ENCODE results near the gene FHOD1.

The FHOD1 gene

GRCh38 chr16:67223992-67224391 is 23.3 kb downstream of the FHOD1 start:
- Histone ChIP-seq H3K36me3 (ENCODE audit: control insufficient read depth, insufficient read depth, low read length) (peaks cover 6% of the 10 kb centered on the region), H3K27me3 (replicated peaks; ENCODE audit: control insufficient read depth, insufficient read depth, low read length) (no peaks in the 10 kb centered on the region), H3K4me3 (replicated peaks; ENCODE audit: low read depth, low read length) (no peak overlapping the region)
- DNase-seq (ENCODE audit: extremely low read depth, insufficient read length): no peak
- TF ChIP-seq, protein P1, sequence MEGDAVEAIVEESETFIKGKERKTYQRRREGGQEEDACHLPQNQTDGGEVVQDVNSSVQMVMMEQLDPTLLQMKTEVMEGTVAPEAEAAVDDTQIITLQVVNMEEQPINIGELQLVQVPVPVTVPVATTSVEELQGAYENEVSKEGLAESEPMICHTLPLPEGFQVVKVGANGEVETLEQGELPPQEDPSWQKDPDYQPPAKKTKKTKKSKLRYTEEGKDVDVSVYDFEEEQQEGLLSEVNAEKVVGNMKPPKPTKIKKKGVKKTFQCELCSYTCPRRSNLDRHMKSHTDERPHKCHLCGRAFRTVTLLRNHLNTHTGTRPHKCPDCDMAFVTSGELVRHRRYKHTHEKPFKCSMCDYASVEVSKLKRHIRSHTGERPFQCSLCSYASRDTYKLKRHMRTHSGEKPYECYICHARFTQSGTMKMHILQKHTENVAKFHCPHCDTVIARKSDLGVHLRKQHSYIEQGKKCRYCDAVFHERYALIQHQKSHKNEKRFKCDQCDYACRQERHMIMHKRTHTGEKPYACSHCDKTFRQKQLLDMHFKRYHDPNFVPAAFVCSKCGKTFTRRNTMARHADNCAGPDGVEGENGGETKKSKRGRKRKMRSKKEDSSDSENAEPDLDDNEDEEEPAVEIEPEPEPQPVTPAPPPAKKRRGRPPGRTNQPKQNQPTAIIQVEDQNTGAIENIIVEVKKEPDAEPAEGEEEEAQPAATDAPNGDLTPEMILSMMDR (IDR thresholded peaks at IDR 0.05; ENCODE audit: insufficient read depth, low read length, poor library complexity, severe bottlenecking): no peak

DNA sequence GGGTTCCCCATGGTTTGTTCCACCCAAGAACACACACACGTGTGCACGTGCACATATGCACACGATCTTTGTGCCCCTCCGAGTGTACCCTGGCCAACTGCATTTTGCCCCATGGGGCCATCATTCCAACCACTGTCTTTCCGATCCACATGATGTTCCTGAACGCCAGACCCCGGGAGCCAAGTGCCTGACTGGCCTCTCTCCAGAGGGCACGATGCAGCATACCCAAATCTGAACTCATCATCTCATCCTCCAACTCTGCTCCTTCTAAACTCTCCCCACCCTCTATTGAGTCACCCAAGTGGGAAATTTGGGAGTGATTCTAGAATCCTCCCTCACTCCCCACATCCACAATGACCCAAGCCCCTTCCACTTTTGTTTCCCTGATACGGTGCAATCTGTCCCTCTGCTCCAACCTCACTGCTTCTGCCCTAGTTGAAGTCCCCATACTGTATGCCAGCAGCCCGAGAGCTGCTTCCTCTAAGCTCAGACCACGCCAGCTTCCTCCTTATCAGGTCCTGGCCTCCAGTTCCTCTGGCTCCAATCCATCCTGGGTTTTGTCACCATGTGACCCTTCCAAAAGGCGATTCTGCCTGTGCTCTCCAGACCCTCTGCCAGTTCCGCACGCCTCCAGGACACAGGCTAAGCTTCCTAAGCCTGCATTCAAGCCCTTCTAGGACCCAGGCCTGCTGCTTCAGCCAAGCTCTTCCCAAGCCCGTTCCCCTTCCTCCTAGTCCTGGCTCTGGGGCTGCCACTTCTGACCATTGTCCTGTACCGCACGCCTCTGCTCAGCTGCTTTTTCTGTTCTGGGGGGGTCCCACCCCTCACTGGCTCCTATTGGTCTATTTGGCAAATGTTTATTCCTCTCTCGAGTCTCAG is 30.4 kb downstream of the FHOD1 start:
- DNase-seq (ENCODE audit: extremely low read depth, insufficient read length): no peak
- TF ChIP-seq, protein P1 (IDR thresholded peaks at IDR 0.05; ENCODE audit: insufficient read depth, low read length, poor library complexity, severe bottlenecking): no peak
- Histone ChIP-seq H3K4me3 (replicated peaks; ENCODE audit: low read depth, low read length) (no peak overlapping the region), H3K36me3 (ENCODE audit: control insufficient read depth, insufficient read depth, low read length) (no peaks in the 10 kb centered on the region), H3K27me3 (replicated peaks; ENCODE audit: control insufficient read depth, insufficient read depth, low read length) (no peaks in the 10 kb centered on the region)

GRCh38 chr16:67215706-67216105 is 31.6 kb downstream of the FHOD1 start:
- no peak for DNase-seq (ENCODE audit: extremely low read depth, insufficient read length)
- TF ChIP-seq, protein P1 (IDR thresholded peaks at IDR 0.05; ENCODE audit: insufficient read depth, low read length, poor library complexity, severe bottlenecking): no peak
- no peak overlapping the region for H3K4me3 ChIP-seq (replicated peaks; ENCODE audit: low read depth, low read length)
- no peaks in the 10 kb centered on the region for H3K27me3 ChIP-seq (replicated peaks; ENCODE audit: control insufficient read depth, insufficient read depth, low read length)
- no peaks in the 10 kb centered on the region; the same call in 1 of the 2 replicates for H3K36me3 ChIP-seq (ENCODE audit: control insufficient read depth, insufficient read depth, low read length)

DNA sequence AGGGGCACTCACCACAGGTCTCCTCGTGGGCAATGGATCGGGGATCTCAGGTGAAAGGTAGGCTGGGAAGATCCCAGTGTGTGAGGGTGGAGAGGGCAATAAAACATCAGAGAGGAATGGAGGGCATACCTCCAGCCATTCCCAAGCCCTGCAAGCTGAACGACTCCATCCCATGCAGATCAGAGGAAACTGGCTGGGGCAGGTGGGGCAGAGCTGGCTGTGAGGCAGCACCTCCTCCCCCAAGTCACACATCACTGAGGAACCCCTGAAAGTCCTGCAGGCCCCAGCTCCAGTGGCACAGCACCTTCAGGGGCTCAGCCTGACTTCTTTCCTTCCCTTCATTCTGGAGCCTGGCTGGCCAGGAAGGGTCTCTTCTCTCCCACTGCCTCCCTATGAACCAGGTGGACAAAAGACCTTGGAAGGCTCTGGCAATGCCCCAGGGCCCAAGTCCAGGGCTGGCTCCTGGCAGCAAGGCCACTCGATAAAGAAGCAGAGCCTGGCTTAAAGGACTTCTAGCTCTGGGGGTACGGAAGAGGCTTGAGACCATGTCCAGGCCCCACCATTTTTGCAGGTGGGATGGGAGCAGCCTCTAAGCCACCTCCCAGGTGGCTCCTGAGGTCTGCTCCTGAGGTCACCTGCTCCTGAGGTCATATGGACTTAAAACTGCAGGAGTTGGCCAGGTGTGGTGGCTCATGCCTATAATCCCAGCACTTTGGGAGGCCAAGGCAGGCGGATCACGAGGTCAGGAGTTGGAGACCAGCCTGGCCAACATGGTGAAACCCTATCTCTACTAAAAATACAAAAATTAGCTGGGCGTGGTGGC is 33.9 kb downstream of the FHOD1 start:
- Histone ChIP-seq H3K36me3 (ENCODE audit: control insufficient read depth, insufficient read depth, low read length) (no peaks in the 10 kb centered on the region; the same call in 1 of the 2 replicates), H3K27me3 (replicated peaks; ENCODE audit: control insufficient read depth, insufficient read depth, low read length) (no peaks in the 10 kb centered on the region), H3K4me3 (replicated peaks; ENCODE audit: low read depth, low read length) (no peak overlapping the region)
- DNase-seq (ENCODE audit: extremely low read depth, insufficient read length): no peak
- TF ChIP-seq, protein P1 (IDR thresholded peaks at IDR 0.05; ENCODE audit: insufficient read depth, low read length, poor library complexity, severe bottlenecking): no peak

DNA sequence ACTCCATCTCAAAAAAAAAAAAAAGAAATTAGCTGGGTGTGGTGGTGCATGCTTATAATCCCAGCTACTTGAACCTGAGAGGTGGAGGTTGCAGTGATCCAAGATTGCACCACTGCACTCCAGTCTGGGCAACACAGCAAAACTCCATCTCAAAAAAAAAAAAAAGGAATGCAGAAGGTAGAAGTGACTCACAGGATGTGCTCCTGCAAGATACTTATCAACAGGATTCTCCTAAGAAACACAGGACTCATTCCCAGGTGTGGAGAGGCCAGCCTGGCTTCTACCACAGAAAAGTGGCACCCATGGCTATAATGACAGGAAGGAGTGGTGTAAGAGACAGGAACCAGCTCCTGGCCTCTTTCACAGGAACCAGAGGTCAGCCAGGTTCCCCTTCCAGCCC is 34.5 kb downstream of the FHOD1 start:
- Histone ChIP-seq H3K27me3 (replicated peaks; ENCODE audit: control insufficient read depth, insufficient read depth, low read length) (no peaks in the 10 kb centered on the region), H3K36me3 (ENCODE audit: control insufficient read depth, insufficient read depth, low read length) (no peaks in the 10 kb centered on the region; the same call in 1 of the 2 replicates), H3K4me3 (replicated peaks; ENCODE audit: low read depth, low read length) (no peak overlapping the region)
- no peak for DNase-seq (ENCODE audit: extremely low read depth, insufficient read length)
- TF ChIP-seq, protein P1 (IDR thresholded peaks at IDR 0.05; ENCODE audit: insufficient read depth, low read length, poor library complexity, severe bottlenecking): no peak
